Amygdala (tissue), 56 donors: ENCODE results near the gene USPL1.
"Not testable (repeated sequence)": the region's sequence is repeated elsewhere in the genome, so short reads cannot be mapped to it uniquely, and the experiment has no call there.

Experiments
- DNase-seq, 56 donors: peaks; one replicate each; lab custom pipeline; 2025; lab: John Stamatoyannopoulos, UW

The USPL1 gene

DNA sequence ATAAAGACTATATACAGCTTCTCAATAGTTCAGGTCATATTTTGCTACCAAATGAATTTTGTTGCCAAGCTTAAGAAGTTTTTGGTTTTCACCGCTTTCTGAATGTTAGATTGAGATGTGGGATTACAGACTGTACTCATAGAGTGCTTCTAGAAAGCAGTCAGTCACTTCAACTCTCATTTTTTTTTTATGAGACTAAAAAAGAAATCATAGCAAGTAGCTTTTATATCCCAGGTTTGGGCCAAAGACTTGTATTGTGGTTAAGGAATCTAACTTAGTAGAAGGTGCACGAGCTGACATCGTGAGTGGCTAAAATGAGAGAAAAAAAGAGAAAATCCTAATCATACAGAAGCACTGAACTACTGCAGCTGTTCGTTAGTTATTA, 2.2 kb upstream of the USPL1 start:
- DNase-seq = no peak

- no peak for DNase-seq
Observed at GRCh38 chr13:30615866-30616541, 1.7 kb upstream of the USPL1 start.

DNA sequence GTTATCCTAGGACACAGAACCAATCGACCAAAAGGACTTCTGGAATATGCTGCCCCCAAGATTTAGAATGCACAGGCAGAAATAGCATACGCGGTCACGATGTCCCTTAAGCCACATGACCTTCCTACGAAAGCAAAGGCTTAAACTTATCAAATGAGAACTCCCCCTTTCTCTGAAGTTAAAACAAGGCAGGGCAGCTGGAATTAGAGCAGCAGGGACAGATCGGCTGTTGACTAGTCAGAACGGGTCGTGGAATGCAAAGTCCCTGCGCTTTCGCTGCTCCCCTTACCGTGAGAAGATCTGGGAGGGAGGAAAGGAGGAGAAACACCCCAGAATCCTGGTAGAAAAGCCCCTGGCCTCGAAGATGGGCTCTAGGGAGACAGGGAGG, 799 bp upstream of the USPL1 start:
- peak in 49 of 56 donors; percentile 14 to 93 (median 73) for DNase-seq

- DNase-seq = peak in 10 of 56 donors; percentile 16 to 59 (median 38)
Observed at GRCh38 chr13:30618186-30618929, 638 bp downstream of the USPL1 start.

- no peak for DNase-seq
Observed at GRCh38 chr13:30618930-30619279, 1.2 kb downstream of the USPL1 start.

DNA sequence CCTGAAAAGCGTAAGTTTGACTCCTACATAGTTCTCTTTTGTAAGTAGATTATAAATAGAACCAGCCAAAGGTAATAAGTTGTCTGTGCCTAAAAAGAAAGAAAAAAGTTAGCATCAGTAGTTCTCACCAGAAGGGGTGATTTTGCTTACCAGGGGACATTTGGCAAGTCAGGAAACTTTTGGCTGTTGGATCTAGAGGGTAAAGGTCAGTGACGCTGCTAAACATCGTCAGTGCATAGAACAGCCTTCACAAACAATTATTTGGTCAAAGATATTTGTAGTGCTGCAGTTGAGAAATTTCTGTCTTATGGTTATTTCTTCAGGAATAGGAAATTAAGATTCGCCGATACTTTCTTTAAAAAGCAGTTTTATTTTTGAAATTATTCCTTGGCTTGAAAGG, 2.0 kb downstream of the USPL1 start:
- no peak for DNase-seq

- no peak for DNase-seq
Observed at GRCh38 chr13:30620941-30621340, 3.2 kb downstream of the USPL1 start.

DNA sequence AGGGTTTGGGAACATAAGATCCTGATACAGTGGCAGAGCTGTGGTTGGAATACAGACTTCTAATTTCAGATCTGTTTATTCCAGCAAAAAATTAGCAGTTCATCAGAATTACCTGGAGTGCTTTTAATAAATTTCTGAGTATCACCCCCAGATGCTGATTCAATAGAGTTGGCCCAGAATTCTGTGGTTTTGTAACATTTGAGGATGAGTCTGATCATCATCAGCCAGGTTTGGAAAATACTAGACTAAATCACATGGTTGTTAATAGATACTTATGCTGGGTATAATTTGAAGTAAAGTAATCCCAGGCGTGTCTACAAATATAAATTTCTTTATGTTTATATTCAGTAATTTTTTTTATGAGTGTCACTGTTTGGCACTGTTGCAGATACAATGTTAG, 4.8 kb downstream of the USPL1 start:
- DNase-seq = no peak

GRCh38 chr13:30623392-30623791, 5.7 kb downstream of the USPL1 start:
- no peak for DNase-seq

DNA sequence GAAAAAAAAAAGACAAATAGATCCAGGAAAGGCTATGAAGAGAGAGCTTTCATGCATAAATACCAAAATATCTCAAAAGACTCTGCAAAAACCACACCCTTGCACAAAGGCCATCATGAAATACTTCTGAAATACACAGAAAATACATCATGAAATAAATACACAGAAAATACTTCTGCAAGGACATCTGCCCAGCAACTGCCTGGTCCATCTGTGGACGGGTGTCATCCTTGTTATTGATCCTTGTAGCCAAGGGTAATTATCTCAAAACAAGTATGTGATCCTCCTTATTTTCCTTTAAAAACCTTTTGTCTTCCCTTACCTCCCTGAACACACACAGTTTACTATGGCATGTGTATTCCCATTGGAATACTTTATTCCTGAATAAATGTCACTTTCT, 6.9 kb downstream of the USPL1 start:
- DNase-seq = no peak

DNA sequence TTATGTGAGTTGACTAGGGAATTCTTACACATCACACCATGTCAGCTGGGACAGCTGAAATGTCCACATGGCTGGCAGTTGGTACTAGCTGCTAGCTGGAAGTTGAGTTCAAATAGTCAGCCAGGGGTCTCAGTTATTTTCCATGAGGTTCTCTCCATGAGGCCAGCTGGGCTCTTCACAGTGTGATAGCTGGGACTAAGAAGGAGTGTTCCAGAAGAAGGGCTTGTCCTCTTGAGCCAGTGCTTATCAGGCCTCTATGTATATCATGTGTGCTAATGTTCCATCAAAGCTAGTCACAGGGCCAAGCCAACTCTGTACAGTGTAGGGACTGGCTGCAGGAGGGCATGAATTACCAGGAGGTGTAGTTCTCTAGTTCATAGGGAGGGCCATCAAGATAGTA, 11.8 kb downstream of the USPL1 start:
- DNase-seq = no peak

GRCh38 chr13:30633861-30634260, 16.1 kb downstream of the USPL1 start:
- DNase-seq = no peak

- DNase-seq = no peak
Observed at GRCh38 chr13:30634838-30635237, 17.1 kb downstream of the USPL1 start.

DNA sequence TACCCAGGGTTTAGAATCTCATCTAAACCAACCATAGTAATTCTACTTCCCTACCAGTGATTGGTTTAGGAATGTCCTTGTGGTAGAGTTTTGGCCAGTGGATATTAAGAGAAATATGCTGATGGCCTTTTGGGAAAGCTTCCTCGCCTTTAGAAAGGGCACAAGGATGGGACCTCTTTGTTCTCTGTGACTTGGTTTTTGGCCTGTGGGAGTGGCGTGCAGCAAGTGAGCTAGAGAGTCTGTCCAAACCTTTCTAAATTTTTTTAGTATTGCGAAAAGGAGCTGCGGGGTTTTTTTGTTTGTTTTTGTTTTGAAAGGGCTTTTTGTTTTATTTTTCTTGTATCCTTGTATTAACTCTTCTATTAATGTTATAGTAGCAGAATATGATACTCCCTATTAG, 20.6 kb downstream of the USPL1 start:
- DNase-seq = no peak

DNA sequence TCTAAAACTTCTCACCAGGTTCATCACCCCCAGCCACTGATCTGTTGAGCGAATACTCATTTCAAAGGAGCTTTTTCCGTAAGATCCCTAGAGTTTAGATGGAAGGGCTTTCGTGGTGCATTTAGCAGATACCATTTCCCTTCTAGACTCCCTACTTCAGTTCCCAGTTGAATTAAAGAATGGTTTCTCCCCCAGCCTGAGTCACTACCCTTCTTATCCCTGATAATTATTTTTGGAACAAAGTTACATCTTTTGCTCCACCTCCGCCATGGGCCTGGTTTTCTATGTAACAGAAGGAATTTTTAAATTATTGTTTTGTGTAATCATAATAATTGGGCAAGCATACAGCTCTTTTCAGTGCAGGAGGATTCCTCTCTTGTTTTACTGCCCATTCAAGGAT, 22.0 kb downstream of the USPL1 start:
- DNase-seq = no peak

DNA sequence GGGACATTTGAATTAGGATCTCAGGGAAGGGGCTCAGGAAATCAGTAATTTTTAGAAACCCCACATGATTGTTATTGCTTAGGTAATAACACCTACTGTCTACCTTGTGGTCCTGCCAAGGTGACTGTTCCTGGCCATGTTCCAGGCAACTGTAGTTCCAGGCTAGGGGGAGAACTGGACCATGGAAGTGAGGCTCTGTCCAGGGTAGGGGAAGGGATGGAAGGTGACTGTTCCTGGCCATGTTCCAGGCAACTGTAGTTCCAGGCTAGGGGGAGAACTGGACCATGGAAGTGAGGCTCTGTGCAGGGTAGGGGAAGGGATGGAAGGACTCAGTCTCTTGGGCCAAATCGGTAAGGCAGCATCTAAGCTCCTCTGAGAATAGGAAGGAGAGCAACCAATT, 23.5 kb downstream of the USPL1 start:
- DNase-seq = not testable (repeated sequence)

DNA sequence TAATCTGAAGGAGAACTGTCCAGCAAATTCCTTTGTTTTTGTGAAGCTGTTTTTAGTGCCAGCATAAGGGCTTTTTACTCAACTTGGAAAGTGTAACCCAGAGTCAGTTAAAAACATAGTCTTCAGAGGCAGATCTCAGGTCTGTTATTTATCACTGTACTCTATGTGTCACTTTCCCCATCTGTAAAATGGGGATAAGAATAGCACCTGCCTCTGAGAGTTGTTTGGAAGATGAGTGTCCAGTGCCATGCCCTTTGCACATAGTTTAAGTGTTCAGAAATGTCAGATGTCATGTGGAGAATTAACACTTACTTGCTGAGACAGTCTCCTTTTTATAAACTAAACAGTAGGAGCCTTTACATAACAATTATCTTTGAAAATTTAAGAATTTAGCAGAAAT, 27.9 kb downstream of the USPL1 start:
- DNase-seq = no peak

DNA sequence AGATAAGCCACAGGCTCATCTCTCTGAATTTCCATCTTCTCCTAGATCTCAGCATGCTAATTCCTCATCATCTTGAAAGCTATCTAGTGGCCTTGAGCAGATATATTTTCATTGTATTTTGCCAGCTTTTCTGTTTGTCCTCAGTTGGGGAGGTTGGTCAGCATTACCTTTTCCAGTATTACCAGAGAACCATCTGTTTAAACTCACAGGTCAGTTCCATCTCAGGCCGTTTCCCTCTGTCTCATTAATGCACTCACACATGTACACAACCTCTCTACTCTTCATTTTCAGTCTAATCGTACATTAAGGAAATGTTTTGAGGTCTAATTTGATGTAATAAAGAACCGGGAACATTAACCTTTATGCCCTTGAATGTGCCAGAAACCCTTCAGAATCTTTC, 29.7 kb downstream of the USPL1 start:
- DNase-seq = no peak

- no peak for DNase-seq
Observed at GRCh38 chr13:30647824-30648521, 30.3 kb downstream of the USPL1 start.

- DNase-seq = no peak
Observed at GRCh38 chr13:30648522-30649012, 30.8 kb downstream of the USPL1 start.

GRCh38 chr13:30651648-30652047, 33.9 kb downstream of the USPL1 start:
- not testable (repeated sequence) for DNase-seq
